ENCODE results near the gene STKLD1.

Gene STKLD1

DNA sequence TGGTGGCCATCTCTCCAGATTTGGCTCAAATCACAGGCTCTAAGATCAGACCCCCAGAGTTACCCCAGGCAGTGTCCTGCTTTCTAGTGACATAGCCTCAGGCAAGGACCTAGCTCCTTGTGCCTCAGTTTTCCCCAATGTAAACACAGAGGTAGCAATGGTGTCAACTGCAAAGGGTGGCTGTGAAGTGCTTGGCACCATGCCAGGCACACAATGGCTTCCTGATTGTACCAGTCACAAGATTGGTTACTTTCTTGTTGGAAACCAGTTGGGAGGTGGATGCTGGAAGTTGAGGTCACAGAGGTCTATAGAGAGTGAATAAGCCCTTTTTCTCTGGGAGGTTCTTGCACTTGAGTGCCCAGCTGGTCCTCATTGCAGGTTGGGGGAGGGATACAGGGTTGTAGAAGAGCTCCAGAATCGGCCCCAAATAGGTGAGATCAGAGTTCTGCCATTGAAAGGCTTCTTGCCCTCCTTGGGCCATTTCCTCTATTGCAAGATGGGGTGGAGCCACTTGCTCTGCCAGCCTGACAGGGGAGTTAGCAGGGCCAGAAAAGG is 2.3 kb downstream of the STKLD1 start:
- Histone ChIP-seq H3K36me3 (ENCODE audit: insufficient read depth) (no peaks in the 10 kb centered on the region), H4K20me1 (ENCODE audit: insufficient read depth) (no peaks in the 10 kb centered on the region), H3K4me3 (IDR thresholded peaks at IDR 0.05; ENCODE audit: insufficient read depth, low read depth, low read length) (no peak overlapping the region), H3K27ac (no peak overlapping the region), H3K27me3 (ENCODE audit: insufficient read depth, low read depth) (no peaks in the 10 kb centered on the region; the same call in 1 of the 2 replicates), H3K4me2 (no peak overlapping the region), H3K79me2 (ENCODE audit: insufficient read depth, low read depth) (peaks cover 22% of the 10 kb centered on the region), H2AFZ (ENCODE audit: low read depth) (no peak overlapping the region), H3K9ac (no peak overlapping the region), H3K4me1 (ENCODE audit: low read depth, poor library complexity, severe bottlenecking) (peaks cover 10% of the 10 kb centered on the region)
- no peak for TF ChIP-seq CTCF (conservative IDR thresholded peaks at IDR 0.05; ENCODE audit: low read depth, low read length)

- no peaks in the 10 kb centered on the region for H4K20me1 ChIP-seq (ENCODE audit: insufficient read depth)
- no peak overlapping the region for H3K4me3 ChIP-seq (IDR thresholded peaks at IDR 0.05; ENCODE audit: insufficient read depth, low read depth, low read length)
- H3K4me1 ChIP-seq (ENCODE audit: low read depth, poor library complexity, severe bottlenecking) = peaks cover 4% of the 10 kb centered on the region
- H2AFZ ChIP-seq (ENCODE audit: low read depth) = no peak overlapping the region
- no peak for TF ChIP-seq CTCF (conservative IDR thresholded peaks at IDR 0.05; ENCODE audit: low read depth, low read length)
- peaks cover 13% of the 10 kb centered on the region for H3K79me2 ChIP-seq (ENCODE audit: insufficient read depth, low read depth)
- no peaks in the 10 kb centered on the region; the same call in 1 of the 2 replicates for H3K27me3 ChIP-seq (ENCODE audit: insufficient read depth, low read depth)
- H3K4me2 ChIP-seq = no peak overlapping the region
- no peak overlapping the region for H3K9ac ChIP-seq
- no peak overlapping the region for H3K27ac ChIP-seq
- no peaks in the 10 kb centered on the region for H3K36me3 ChIP-seq (ENCODE audit: insufficient read depth)
Measured at GRCh38 chr9:133379153-133380086, 3.3 kb downstream of the STKLD1 start.

- Histone ChIP-seq H3K4me1 (ENCODE audit: low read depth, poor library complexity, severe bottlenecking) (no peaks in the 10 kb centered on the region), H2AFZ (ENCODE audit: low read depth) (no peak overlapping the region), H3K79me2 (ENCODE audit: insufficient read depth, low read depth) (no peaks in the 10 kb centered on the region), H4K20me1 (ENCODE audit: insufficient read depth) (no peaks in the 10 kb centered on the region), H3K4me3 (IDR thresholded peaks at IDR 0.05; ENCODE audit: insufficient read depth, low read depth, low read length) (no peak overlapping the region), H3K36me3 (ENCODE audit: insufficient read depth) (no peaks in the 10 kb centered on the region), H3K27me3 (ENCODE audit: insufficient read depth, low read depth) (peaks cover 4% of the 10 kb centered on the region; the same call in 1 of the 2 replicates), H3K4me2 (no peak overlapping the region), H3K27ac (no peak overlapping the region), H3K9ac (no peak overlapping the region)
- TF ChIP-seq CTCF (conservative IDR thresholded peaks at IDR 0.05; ENCODE audit: low read depth, low read length) = no peak
Measured at GRCh38 chr9:133380734-133381133, 4.6 kb downstream of the STKLD1 start.

GRCh38 chr9:133382507-133383141 is 6.5 kb downstream of the STKLD1 start:
- Histone ChIP-seq H3K27ac (no peak overlapping the region), H3K79me2 (ENCODE audit: insufficient read depth, low read depth) (no peaks in the 10 kb centered on the region), H4K20me1 (ENCODE audit: insufficient read depth) (no peaks in the 10 kb centered on the region), H3K9ac (no peak overlapping the region), H3K4me1 (ENCODE audit: low read depth, poor library complexity, severe bottlenecking) (no peaks in the 10 kb centered on the region), H3K4me3 (IDR thresholded peaks at IDR 0.05; ENCODE audit: insufficient read depth, low read depth, low read length) (no peak overlapping the region), H3K4me2 (no peak overlapping the region), H2AFZ (ENCODE audit: low read depth) (no peak overlapping the region), H3K27me3 (ENCODE audit: insufficient read depth, low read depth) (peaks cover 12% of the 10 kb centered on the region; the same call in 1 of the 2 replicates), H3K36me3 (ENCODE audit: insufficient read depth) (no peaks in the 10 kb centered on the region)
- no peak for TF ChIP-seq CTCF (conservative IDR thresholded peaks at IDR 0.05; ENCODE audit: low read depth, low read length)
